H7 (cell line): ENCODE results near the gene MUC5B. TPM values are rescaled to one million over a fixed set of nuclear protein-coding genes. Genes with fewer than 3 reads are reported as not detected.
"Not testable (repeated sequence)": the region's sequence is repeated elsewhere in the genome, so short reads cannot be mapped to it uniquely, and the experiment has no call there.

Experiments used
- DNase-seq: peaks from one replicate; pipeline ENCODE4 v3.0.0; 2012
- H3K27me3 ChIP-seq: 2 replicates; pipeline ENCODE4 v1.6.0; 2011; ENCODE audit warnings: mild to moderate bottlenecking, low read length; ENCODE audit not compliant: control insufficient read depth, insufficient read depth
- H3K36me3 ChIP-seq: replicated peaks from 2 replicates; pipeline ENCODE4 v1.5.1; 2011; ENCODE audit warnings: low read length; ENCODE audit not compliant: control insufficient read depth, insufficient read depth
- H3K4me3 ChIP-seq: 2 replicates; pipeline ENCODE4 v1.5.1; 2011; ENCODE audit warnings: low read depth, mild to moderate bottlenecking, control low read depth, low read length, moderate library complexity; ENCODE audit not compliant: insufficient read depth
- total RNA-seq: library from RNA; depleted of rRNA; stranded (reverse); fragments of >200 nt; shearing (Covaris generic); gene quantifications from 2 replicates; pipeline ENCODE4 v1.2.3, GENCODE V29; 2014; rRNA removed

MUC5B gene
- under 0.01 and 0.07 TPM in 2 replicates for total RNA-seq

GRCh38 chr11:1222491-1223345 is at the start of gene MUC5B:
Gene MUC5B (plus strand): TSS chr11:1223066. CDS start chr11:1223124, 58 bp downstream.
- DNase-seq = peak; percentile 67
- no peaks in the 10 kb centered on the region for H3K36me3 ChIP-seq
- H3K27me3 ChIP-seq = no peaks in the 10 kb centered on the region
- H3K4me3 ChIP-seq = no peak within 1 kb of the TSS

- DNase-seq, H3K27me3 ChIP-seq, H3K4me3 ChIP-seq, H3K36me3 ChIP-seq: not testable (repeated sequence)
Observed at GRCh38 chr11:1173396-1173795, 49.5 kb upstream of the MUC5B start.

- no peaks in the 10 kb centered on the region for H3K36me3 ChIP-seq
- no peaks in the 10 kb centered on the region for H3K27me3 ChIP-seq
Observed at GRCh38 chr11:1174441-1175370, 48.2 kb upstream of the MUC5B start.

GRCh38 chr11:1175461-1176223 is 47.2 kb upstream of the MUC5B start:
- no peak for DNase-seq
- Histone ChIP-seq H3K36me3 (no peaks in the 10 kb centered on the region), H3K27me3 (no peaks in the 10 kb centered on the region), H3K4me3 (no peak overlapping the region)

More at GRCh38 chr11:1174441-1175370, 48.2 kb upstream of the MUC5B start:
- H3K4me3 ChIP-seq = no peak overlapping the region
- DNase-seq = peak; percentile 43

- DNase-seq = no peak
- Histone ChIP-seq H3K27me3 (no peaks in the 10 kb centered on the region), H3K4me3 (no peak overlapping the region), H3K36me3 (no peaks in the 10 kb centered on the region)
Observed at GRCh38 chr11:1176224-1177019, 46.4 kb upstream of the MUC5B start.

GRCh38 chr11:1177020-1177770 is 45.7 kb upstream of the MUC5B start:
- no peaks in the 10 kb centered on the region for H3K36me3 ChIP-seq
- no peak for DNase-seq
- H3K27me3 ChIP-seq = no peaks in the 10 kb centered on the region
- no peak overlapping the region for H3K4me3 ChIP-seq

- no peaks in the 10 kb centered on the region for H3K36me3 ChIP-seq
- H3K4me3 ChIP-seq = no peak overlapping the region
Observed at GRCh38 chr11:1177771-1178090, 45.1 kb upstream of the MUC5B start.

GRCh38 chr11:1178201-1178885 is 44.5 kb upstream of the MUC5B start:
- H3K36me3 ChIP-seq = no peaks in the 10 kb centered on the region
- no peak for DNase-seq
- no peak overlapping the region for H3K4me3 ChIP-seq
- H3K27me3 ChIP-seq = no peaks in the 10 kb centered on the region

More at GRCh38 chr11:1177771-1178090, 45.1 kb upstream of the MUC5B start:
- H3K27me3 ChIP-seq = no peaks in the 10 kb centered on the region
- DNase-seq = no peak

GRCh38 chr11:1178906-1179305 is 44.0 kb upstream of the MUC5B start:
- Histone ChIP-seq H3K27me3 (no peaks in the 10 kb centered on the region), H3K36me3 (no peaks in the 10 kb centered on the region), H3K4me3 (no peak overlapping the region)
- peak; percentile 64 for DNase-seq

- Histone ChIP-seq H3K36me3 (no peaks in the 10 kb centered on the region), H3K4me3 (no peak overlapping the region), H3K27me3 (no peaks in the 10 kb centered on the region)
- no peak for DNase-seq
Observed at GRCh38 chr11:1179641-1180040, 43.2 kb upstream of the MUC5B start.

- DNase-seq = no peak
- H3K4me3 ChIP-seq = no peak overlapping the region
- H3K36me3 ChIP-seq = no peaks in the 10 kb centered on the region
- no peaks in the 10 kb centered on the region for H3K27me3 ChIP-seq
Observed at GRCh38 chr11:1180171-1180570, 42.7 kb upstream of the MUC5B start.

GRCh38 chr11:1180947-1181391 is 41.9 kb upstream of the MUC5B start:
- no peak for DNase-seq
- H3K4me3 ChIP-seq = no peak overlapping the region
- no peaks in the 10 kb centered on the region for H3K27me3 ChIP-seq
- H3K36me3 ChIP-seq = no peaks in the 10 kb centered on the region

GRCh38 chr11:1181420-1181819 is 41.4 kb upstream of the MUC5B start:
- DNase-seq = no peak
- Histone ChIP-seq H3K27me3 (no peaks in the 10 kb centered on the region), H3K36me3 (no peaks in the 10 kb centered on the region), H3K4me3 (no peak overlapping the region)
